SK-N-SH treated with all-trans-retinoic acid at 6 μM for 48 hours (cell line): ENCODE results near the gene POLK.
"Not testable (repeated sequence)": the region's sequence is repeated elsewhere in the genome, so short reads cannot be mapped to it uniquely, and the experiment has no call there.

Experiments
- ESRRG ChIP-seq: fragments of 250-450 bp; sonication (Bioruptor Pico); IDR thresholded peaks from 2 replicates; pipeline ENCODE4 v1.6.1; 2021; ENCODE audit warnings: mild to moderate bottlenecking
- PPARA ChIP-seq: fragments of 250-450 bp; sonication (Bioruptor Pico); IDR thresholded peaks from 2 replicates; pipeline ENCODE4 v1.5.0; 2020; ENCODE audit warnings: mild to moderate bottlenecking, borderline replicate concordance
- TOX ChIP-seq: fragments of 250-450 bp; sonication (Bioruptor Pico); IDR thresholded peaks from 2 replicates; pipeline ENCODE4 v1.8.0; 2021; ENCODE audit warnings: mild to moderate bottlenecking, moderate library complexity, borderline replicate concordance
- ZFP30 ChIP-seq: fragments of 450-650 bp; formaldehyde crosslinking; IDR thresholded peaks from 2 replicates; pipeline ENCODE4 v1.5.0; 2022; ENCODE audit warnings: mild to moderate bottlenecking, moderate library complexity
- TF ChIP-seq, protein P1 (sequence below): fragments of 250-450 bp; sonication (Bioruptor Pico); IDR thresholded peaks from 2 replicates; pipeline ENCODE4 v1.5.1; 2020; ENCODE audit warnings: low read depth, mild to moderate bottlenecking, moderate library complexity
- TF ChIP-seq, protein P2 (sequence below): fragments of 250-450 bp; sonication (Bioruptor Pico); IDR thresholded peaks from 2 replicates; pipeline ENCODE4 v1.5.0; 2020; ENCODE audit warnings: mild to moderate bottlenecking, moderate library complexity
- TF ChIP-seq, protein P3 (sequence below): fragments of 250-450 bp; sonication (Bioruptor Pico); IDR thresholded peaks from 2 replicates; pipeline ENCODE4 v1.8.0; 2021; ENCODE audit warnings: low read depth, mild to moderate bottlenecking, moderate library complexity, borderline replicate concordance

DNA sequence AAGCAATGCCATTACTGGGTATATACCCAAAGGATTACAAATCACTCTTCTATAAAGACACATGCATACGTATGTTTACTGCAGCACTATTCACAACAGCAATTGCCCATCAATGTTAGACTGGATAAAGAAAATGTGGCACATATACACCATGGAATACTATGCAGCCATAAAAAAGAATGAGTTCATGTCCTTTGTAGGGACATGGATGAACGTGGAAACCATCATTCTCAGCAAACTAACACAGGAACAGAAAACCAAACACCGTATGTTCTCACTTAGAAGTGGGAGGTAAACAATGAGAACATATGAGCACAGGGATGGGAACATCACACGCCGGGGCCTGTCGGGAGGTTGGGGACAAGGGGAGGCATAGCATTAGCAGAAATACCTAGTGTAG is 21.8 kb upstream of the POLK start:
- TF ChIP-seq, protein P1, sequence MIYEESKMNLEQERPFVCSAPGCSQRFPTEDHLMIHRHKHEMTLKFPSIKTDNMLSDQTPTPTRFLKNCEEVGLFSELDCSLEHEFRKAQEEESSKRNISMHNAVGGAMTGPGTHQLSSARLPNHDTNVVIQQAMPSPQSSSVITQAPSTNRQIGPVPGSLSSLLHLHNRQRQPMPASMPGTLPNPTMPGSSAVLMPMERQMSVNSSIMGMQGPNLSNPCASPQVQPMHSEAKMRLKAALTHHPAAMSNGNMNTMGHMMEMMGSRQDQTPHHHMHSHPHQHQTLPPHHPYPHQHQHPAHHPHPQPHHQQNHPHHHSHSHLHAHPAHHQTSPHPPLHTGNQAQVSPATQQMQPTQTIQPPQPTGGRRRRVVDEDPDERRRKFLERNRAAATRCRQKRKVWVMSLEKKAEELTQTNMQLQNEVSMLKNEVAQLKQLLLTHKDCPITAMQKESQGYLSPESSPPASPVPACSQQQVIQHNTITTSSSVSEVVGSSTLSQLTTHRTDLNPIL: not testable (repeated sequence)
- not testable (repeated sequence) for TF ChIP-seq ESRRG, TOX, PPARA, ZFP30 (CRISPR knock-in tag)
- TF ChIP-seq, protein P2, sequence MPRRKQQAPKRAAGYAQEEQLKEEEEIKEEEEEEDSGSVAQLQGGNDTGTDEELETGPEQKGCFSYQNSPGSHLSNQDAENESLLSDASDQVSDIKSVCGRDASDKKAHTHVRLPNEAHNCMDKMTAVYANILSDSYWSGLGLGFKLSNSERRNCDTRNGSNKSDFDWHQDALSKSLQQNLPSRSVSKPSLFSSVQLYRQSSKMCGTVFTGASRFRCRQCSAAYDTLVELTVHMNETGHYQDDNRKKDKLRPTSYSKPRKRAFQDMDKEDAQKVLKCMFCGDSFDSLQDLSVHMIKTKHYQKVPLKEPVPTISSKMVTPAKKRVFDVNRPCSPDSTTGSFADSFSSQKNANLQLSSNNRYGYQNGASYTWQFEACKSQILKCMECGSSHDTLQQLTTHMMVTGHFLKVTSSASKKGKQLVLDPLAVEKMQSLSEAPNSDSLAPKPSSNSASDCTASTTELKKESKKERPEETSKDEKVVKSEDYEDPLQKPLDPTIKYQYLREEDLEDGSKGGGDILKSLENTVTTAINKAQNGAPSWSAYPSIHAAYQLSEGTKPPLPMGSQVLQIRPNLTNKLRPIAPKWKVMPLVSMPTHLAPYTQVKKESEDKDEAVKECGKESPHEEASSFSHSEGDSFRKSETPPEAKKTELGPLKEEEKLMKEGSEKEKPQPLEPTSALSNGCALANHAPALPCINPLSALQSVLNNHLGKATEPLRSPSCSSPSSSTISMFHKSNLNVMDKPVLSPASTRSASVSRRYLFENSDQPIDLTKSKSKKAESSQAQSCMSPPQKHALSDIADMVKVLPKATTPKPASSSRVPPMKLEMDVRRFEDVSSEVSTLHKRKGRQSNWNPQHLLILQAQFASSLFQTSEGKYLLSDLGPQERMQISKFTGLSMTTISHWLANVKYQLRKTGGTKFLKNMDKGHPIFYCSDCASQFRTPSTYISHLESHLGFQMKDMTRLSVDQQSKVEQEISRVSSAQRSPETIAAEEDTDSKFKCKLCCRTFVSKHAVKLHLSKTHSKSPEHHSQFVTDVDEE (CRISPR knock-in tag): not testable (repeated sequence)
- TF ChIP-seq, protein P3, sequence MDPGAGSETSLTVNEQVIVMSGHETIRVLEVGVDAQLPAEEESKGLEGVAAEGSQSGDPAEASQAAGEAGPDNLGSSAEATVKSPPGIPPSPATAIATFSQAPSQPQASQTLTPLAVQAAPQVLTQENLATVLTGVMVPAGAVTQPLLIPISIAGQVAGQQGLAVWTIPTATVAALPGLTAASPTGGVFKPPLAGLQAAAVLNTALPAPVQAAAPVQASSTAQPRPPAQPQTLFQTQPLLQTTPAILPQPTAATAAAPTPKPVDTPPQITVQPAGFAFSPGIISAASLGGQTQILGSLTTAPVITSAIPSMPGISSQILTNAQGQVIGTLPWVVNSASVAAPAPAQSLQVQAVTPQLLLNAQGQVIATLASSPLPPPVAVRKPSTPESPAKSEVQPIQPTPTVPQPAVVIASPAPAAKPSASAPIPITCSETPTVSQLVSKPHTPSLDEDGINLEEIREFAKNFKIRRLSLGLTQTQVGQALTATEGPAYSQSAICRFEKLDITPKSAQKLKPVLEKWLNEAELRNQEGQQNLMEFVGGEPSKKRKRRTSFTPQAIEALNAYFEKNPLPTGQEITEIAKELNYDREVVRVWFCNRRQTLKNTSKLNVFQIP (CRISPR knock-in tag): not testable (repeated sequence)
